Muscle of leg (tissue), 11 donors: ENCODE measurements around the gene WDR20. TPM values are rescaled to one million over a fixed set of nuclear protein-coding genes. Genes with fewer than 3 reads are reported as not detected.

Source experiments
- DNase-seq: peaks from one replicate; pipeline ENCODE4 v3.0.0; 2013
- H3K27ac ChIP-seq: one replicate; pipeline ENCODE4 v1.5.1; 2013; ENCODE audit warnings: mild to moderate bottlenecking, low read length, control low read depth
- H3K27me3 ChIP-seq: one replicate; pipeline ENCODE4 v1.6.1; 2013; ENCODE audit warnings: low read length; ENCODE audit not compliant: control insufficient read depth, insufficient read depth
- H3K36me3 ChIP-seq: one replicate; pipeline ENCODE4 v1.6.1; 2013; ENCODE audit warnings: low read length; ENCODE audit not compliant: control insufficient read depth, insufficient read depth
- H3K4me1 ChIP-seq: one replicate; pipeline ENCODE4 v1.6.1; 2013; ENCODE audit warnings: low read length; ENCODE audit not compliant: control insufficient read depth, insufficient read depth
- H3K4me3 ChIP-seq: one replicate; pipeline ENCODE4 v1.5.1; 2013; ENCODE audit warnings: low read length, control low read depth
- H3K9me3 ChIP-seq: replicated peaks from 2 replicates; pipeline ENCODE4 v1.6.1; 2013; ENCODE audit warnings: low read depth, low read length; ENCODE audit not compliant: control insufficient read depth
- WGBS: methylation state at CpG from one replicate; pipeline ENCODE4 v1.1.5; 2013; ENCODE audit warnings: missing lambda C conversion rate; ENCODE audit not compliant: insufficient coverage; 5-methylcytosine and 5-hydroxymethylcytosine counted together
- polyA plus RNA-seq, 8 donors: library from polyadenylated mRNA; unstranded; fragments of 120-200 nt; gene quantifications; one replicate each; pipeline versions ENCODE4 v1.2.1 to v1.2.3, GENCODE V29; 2013; ENCODE audit warnings: inconsistent platforms in 1 of 8, low replicate concordance in 1 of 8; ENCODE audit not compliant: insufficient read length in 8 of 8, insufficient read depth in 1 of 8
- total RNA-seq: library from RNA; stranded (reverse); fragments of 120-200 nt; gene quantifications from one replicate; pipeline ENCODE4 v1.2.4, GENCODE V29; 2013

Gene WDR20
- total and polyA plus RNA-seq, 9 donors: 20.0 to 28.9 (median 25.0) TPM

DNA sequence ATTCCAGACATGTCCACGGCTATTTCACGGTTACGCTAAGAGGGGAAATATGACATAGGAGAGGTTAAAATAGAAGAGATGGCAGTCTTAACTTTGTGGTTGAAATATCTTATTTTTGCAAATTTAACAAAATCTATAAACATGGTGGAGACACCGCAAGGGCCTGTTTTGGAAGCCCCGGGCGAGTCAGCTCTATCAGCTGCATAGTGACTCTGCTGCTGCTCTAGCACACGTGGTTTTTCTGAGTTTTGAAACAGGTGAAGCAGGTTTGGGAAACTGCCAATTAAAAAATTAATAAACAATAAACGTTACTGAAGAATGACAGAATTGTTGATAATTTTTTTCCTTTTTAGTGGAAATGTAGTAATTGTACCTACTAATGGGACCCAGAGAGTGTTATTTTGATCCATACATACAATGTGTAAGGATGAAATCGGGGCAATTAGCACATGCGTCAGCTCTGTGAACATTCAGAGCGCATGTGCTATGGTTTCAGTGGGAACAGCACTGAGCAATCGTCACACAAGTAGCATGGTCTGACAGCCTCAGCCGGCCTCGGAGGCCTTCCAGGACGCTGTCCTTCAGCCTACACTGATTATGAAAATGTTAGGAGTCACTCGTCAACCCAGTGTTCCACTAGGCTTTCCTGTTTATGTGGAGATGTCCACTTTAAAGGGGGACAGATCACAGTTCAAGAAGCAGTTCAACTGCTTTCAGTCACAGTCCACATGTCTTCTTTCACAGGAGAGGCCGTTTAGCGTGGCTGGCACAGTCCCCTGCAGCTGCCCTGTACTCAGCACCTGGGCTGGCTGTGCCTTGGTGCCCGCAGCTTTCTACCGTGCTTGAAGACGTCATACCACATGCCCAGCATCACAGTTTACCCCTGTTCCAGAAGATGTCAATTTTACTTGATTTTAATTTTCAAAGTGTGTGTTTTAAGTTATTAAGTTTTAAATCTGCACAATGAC, 113.4 kb downstream of the WDR20 start:
- H3K9me3 ChIP-seq: no peaks in the 10 kb centered on the region
- DNase-seq: no peak
- no peaks in the 10 kb centered on the region for H3K27me3 ChIP-seq
- no peaks in the 10 kb centered on the region for H3K36me3 ChIP-seq
- no peak overlapping the region for H3K4me3 ChIP-seq
- 86% methylated on average over 6 of the region's 21 CpGs for WGBS
- no peak overlapping the region for H3K27ac ChIP-seq
- H3K4me1 ChIP-seq: peaks cover 3% of the 10 kb centered on the region

DNA sequence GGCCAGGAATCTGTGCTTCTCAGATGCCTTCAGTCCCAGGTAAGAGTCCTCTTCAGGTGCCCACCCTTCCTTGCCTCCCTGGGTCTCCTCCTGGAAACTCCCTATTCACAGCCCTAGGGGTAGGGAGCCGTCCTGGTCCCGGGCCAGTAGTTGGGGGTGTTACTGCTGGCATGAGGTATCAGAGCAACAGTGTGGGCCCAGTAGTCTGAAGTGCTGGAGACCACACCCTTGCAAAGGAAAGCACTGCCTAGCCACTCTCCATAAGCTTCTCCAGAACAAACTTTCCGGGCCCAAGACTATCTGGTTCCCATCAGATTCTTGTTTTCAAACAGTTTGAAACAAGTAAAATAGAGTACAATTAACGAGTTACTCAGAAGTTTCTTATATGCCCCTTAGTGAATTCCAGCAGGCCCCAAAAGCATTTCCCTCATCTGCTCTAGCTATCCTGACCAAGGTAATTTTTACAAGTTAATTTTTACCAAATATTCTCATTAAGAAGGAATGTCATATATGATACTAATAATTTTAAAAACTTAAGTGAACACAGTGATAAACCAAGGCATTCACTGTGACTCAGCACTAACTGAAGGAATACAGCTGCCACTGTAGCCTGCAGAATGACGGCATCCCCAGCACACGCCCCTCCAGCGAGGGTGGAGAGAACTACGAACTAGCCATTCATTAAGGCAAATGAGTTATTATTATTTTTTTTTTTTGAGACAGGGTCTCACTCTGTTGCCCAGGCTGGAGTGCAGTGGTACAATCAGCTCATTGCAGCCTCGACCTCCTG, 115.9 kb downstream of the WDR20 start:
- DNase-seq: no peak
- H3K4me1 ChIP-seq: peaks cover 3% of the 10 kb centered on the region
- no CpG with 5 or more reads among the region's 9 CpGs for whole genome bisulfite sequencing

DNA sequence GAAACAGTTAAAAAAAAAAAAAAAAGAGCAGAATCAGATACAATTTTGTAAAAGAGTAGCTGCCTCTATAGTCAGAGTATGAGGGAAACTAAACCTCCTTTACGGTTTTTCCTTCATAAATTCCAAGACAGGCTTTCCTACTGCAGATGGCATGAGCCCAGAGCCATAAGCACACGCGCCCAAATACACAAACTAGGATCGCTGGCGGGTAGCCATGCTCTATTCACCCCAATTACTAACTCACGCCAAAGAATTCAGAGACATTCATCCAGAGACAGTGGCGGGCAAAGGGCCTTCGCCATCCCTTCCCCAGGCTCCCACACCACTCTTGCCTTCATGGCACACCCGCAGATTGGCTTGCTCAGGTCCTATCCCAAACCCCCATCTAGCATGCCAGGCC, 117.0 kb downstream of the WDR20 start:
- 93% methylated on average over 8 of the region's 9 CpGs for WGBS
- H3K27ac ChIP-seq: no peak overlapping the region
- no peaks in the 10 kb centered on the region for H3K36me3 ChIP-seq
- DNase-seq: no peak
- peaks cover 3% of the 10 kb centered on the region for H3K4me1 ChIP-seq
- H3K27me3 ChIP-seq: no peaks in the 10 kb centered on the region
- no peak overlapping the region for H3K4me3 ChIP-seq
- no peaks in the 10 kb centered on the region for H3K9me3 ChIP-seq

More for the DNA sequence above, 115.9 kb downstream of the WDR20 start:
- H3K27ac ChIP-seq: no peak overlapping the region
- H3K4me3 ChIP-seq: no peak overlapping the region
- H3K36me3 ChIP-seq: no peaks in the 10 kb centered on the region
- H3K9me3 ChIP-seq: no peaks in the 10 kb centered on the region
- no peaks in the 10 kb centered on the region for H3K27me3 ChIP-seq

DNA sequence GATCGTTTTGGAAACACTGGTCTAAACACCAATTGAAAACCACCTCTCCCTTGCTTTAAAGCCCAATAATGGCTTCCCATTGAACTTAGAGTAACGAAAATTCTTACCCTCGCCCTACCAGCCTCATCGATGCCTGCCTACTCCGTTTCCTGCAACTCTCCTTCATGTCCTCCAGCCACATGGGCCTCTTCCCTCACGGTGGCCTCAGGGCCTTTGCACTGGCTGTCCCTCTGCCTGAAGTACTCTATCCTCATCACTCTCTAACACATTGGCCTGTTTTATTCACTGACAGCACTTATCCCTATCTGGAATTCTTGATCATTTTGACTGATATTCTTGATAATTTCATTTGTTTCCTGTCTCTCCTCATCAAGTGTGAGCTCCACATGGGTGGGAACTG, 118.4 kb downstream of the WDR20 start:
- Histone ChIP-seq H3K27me3 (no peaks in the 10 kb centered on the region), H3K4me3 (no peak overlapping the region), H3K4me1 (no peaks in the 10 kb centered on the region), H3K36me3 (no peaks in the 10 kb centered on the region), H3K27ac (no peak overlapping the region), H3K9me3 (no peaks in the 10 kb centered on the region)
- 93% methylated on average over 6 of the region's 6 CpGs for WGBS
- no peak for DNase-seq

Other genes starting within 250 kb of the WDR20 start
- 254 TPM for gene DYNC1H1, start 175.3 kb upstream of the WDR20 start, total RNA-seq
- 100 to 1,000 TPM; 205 to 348 (median 265) TPM for gene DYNC1H1, start 175.3 kb upstream of the WDR20 start, polyA plus RNA-seq
- gene HSP90AA1, start 52.9 kb upstream of the WDR20 start, total RNA-seq: 115 TPM
- 100 to 1,000 TPM; 259 to 422 (median 317) TPM for gene HSP90AA1, start 52.9 kb upstream of the WDR20 start, polyA plus RNA-seq
- gene MOK, start 165.3 kb downstream of the WDR20 start, total RNA-seq: 9.2 TPM
- gene MOK, start 165.3 kb downstream of the WDR20 start, polyA plus RNA-seq: 10 to 100 TPM in 4 of 8 donors, 1 to 10 TPM in 4; 8.6 to 14.0 (median 10.6) TPM
- 8.2 TPM for gene ZNF839, start 179.8 kb downstream of the WDR20 start, total RNA-seq
- 10 to 100 TPM in 4 of 8 donors, 1 to 10 TPM in 4; 7.7 to 12.5 (median 9.6) TPM for gene ZNF839, start 179.8 kb downstream of the WDR20 start, polyA plus RNA-seq
- 30.1 TPM for gene CINP, start 223.0 kb downstream of the WDR20 start, total RNA-seq
- gene CINP, start 223.0 kb downstream of the WDR20 start, polyA plus RNA-seq: 10 to 100 TPM; 26.2 to 35.0 (median 31.4) TPM
- gene TECPR2, start 223.0 kb downstream of the WDR20 start, total RNA-seq: 8.3 TPM
- gene TECPR2, start 223.0 kb downstream of the WDR20 start, polyA plus RNA-seq: 10 to 100 TPM; 10.7 to 15.1 (median 12.2) TPM